Measurements from ENCODE around the gene PLCL2.

DNA sequence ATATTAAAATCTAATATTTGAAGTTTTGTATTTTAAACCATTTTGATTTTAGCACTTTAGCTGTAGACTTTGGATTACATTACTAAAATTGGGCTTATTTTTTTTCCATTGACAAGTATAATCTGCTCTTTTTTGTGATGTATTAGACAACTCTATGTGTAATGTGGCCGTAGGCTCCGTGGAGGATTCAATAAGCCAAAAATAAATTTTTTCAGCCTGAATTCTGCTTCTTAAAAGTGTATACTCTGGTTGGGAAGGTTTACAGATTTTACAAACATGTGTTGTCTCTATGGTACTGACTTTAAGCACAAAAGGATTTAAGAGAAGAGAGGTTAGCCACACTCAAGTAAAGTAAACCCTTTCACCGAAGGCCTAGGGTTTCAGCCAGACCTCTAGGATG, 110.8 kb downstream of the PLCL2 start:
- no peak for TF ChIP-seq EZH2 (IDR thresholded peaks at IDR 0.05)
- no peak for TF ChIP-seq POLR2AphosphoS5 (IDR thresholded peaks at IDR 0.05; ENCODE audit: borderline replicate concordance, low read depth, low read length)

Data from SK-N-MC (cell line).